SK-N-SH (cell line): ENCODE measurements around the gene CISTR. TPM values are rescaled to one million over a fixed set of nuclear protein-coding genes. Genes with fewer than 3 reads are reported as not detected.

Source experiments
- CTCF ChIA-PET: fragments of 300-600, 350-600 bp; formaldehyde crosslinking; extraction: SDS; loops from one replicate; lab custom pipeline; 2021; lab: Yijun Ruan, JAX
- POLR2A ChIA-PET: fragments of 350-600 bp; sonication (Branson Sonifier 250); formaldehyde crosslinking; extraction: SDS; loops from one replicate; lab custom pipeline; 2020; ENCODE audit warnings: antibody characterized with exemption, inconsistent platforms; lab: Yijun Ruan, JAX
- DNase-seq: peaks from one replicate; pipeline ENCODE4 v3.0.0; 2012
- H2AFZ ChIP-seq: fragments of 200-600 bp; sonication (generic); 2 replicates; pipeline ENCODE4 v1.8.1; 2016; ENCODE audit warnings: antibody characterized with exemption, mild to moderate bottlenecking, low read depth
- H3F3A ChIP-seq: fragments of 200-600 bp; sonication (generic); replicated peaks from 2 replicates; pipeline ENCODE3; 2016; ENCODE audit warnings: antibody characterized with exemption, mild to moderate bottlenecking; ENCODE audit not compliant: insufficient read depth
- H3K27ac ChIP-seq, 2 experiments: fragments of 200-500 bp in 1 of 2; fragments of 200-600 bp in 1 of 2; sonication (Bioruptor generic) in 1 of 2; sonication (generic), shearing (Covaris generic) in 1 of 2; 2 replicates each; pipeline versions ENCODE4 v1.5.1 to v1.6.1; 2014 to 2016; ENCODE audit warnings: low read depth in 2 of 2, inconsistent platforms in 1 of 2, low read length in 1 of 2, mild to moderate bottlenecking in 1 of 2, mixed read lengths in 1 of 2
- H3K27me3 ChIP-seq: fragments of 200-600 bp; sonication (generic), shearing (Covaris generic); 2 replicates; pipeline ENCODE4 v1.6.1; 2016; ENCODE audit warnings: mixed run types; ENCODE audit not compliant: insufficient read depth
- H3K36me3 ChIP-seq, 2 experiments: fragments of 200-500 bp in 1 of 2; fragments of 200-600 bp in 1 of 2; sonication (Bioruptor generic) in 1 of 2; sonication (generic) in 1 of 2; replicated peaks in 1 of 2; 2 replicates each; pipeline versions ENCODE3 to v1.5.1; 2014 to 2016; ENCODE audit warnings: low read length in 1 of 2, mild to moderate bottlenecking in 1 of 2; ENCODE audit not compliant: insufficient read depth in 2 of 2, control insufficient read depth in 1 of 2
- H3K4me1 ChIP-seq, 2 experiments: fragments of 200-500 bp in 1 of 2; fragments of 200-600 bp in 1 of 2; sonication (Bioruptor generic) in 1 of 2; sonication (generic), shearing (Covaris generic) in 1 of 2; 2 replicates each; pipeline versions ENCODE4 v1.5.1 to v1.6.1; 2014 to 2016; ENCODE audit warnings: low read depth in 1 of 2, low read length in 1 of 2, mixed run types in 1 of 2; ENCODE audit not compliant: insufficient read depth in 2 of 2, control insufficient read depth in 1 of 2
- H3K4me2 ChIP-seq: fragments of 200-600 bp; sonication (generic), shearing (Covaris generic); 2 replicates; pipeline ENCODE4 v1.6.1; 2017; ENCODE audit warnings: mixed run types
- H3K4me3 ChIP-seq, 2 experiments: fragments of 200-500 bp in 1 of 2; fragments of 200-600 bp in 1 of 2; sonication (Bioruptor generic) in 1 of 2; sonication (generic), shearing (Covaris generic) in 1 of 2; 2 replicates each; pipeline versions ENCODE4 v1.5.1 to v1.8.1; 2014 to 2016; ENCODE audit warnings: low read depth in 2 of 2, inconsistent platforms in 1 of 2, low read length in 1 of 2, mild to moderate bottlenecking in 1 of 2, mixed read lengths in 1 of 2, moderate library complexity in 1 of 2
- H3K79me2 ChIP-seq: fragments of 200-600 bp; sonication (generic); 2 replicates; pipeline ENCODE4 v1.8.1; 2017; ENCODE audit warnings: mild to moderate bottlenecking; ENCODE audit not compliant: insufficient read depth
- H3K9ac ChIP-seq: fragments of 200-600 bp; sonication (generic); 2 replicates; pipeline ENCODE4 v1.6.1; 2017; ENCODE audit warnings: mixed run types
- H3K9me2 ChIP-seq: fragments of 200-600 bp; sonication (generic); 2 replicates; pipeline ENCODE4 v1.6.1; 2017; ENCODE audit warnings: mixed run types
- H3K9me3 ChIP-seq: fragments of 200-600 bp; sonication (generic); 2 replicates; pipeline ENCODE4 v1.6.1; 2017; ENCODE audit warnings: mixed run types, mild to moderate bottlenecking, moderate library complexity
- H4K20me1 ChIP-seq: fragments of 200-600 bp; sonication (generic); 2 replicates; pipeline ENCODE4 v1.6.1; 2017; ENCODE audit warnings: mild to moderate bottlenecking, mixed run types; ENCODE audit not compliant: insufficient read depth
- CHD2 ChIP-seq: fragments of 150-350 bp; IDR thresholded peaks from 2 replicates; pipeline ENCODE4 v1.6.1; 2018; ENCODE audit warnings: low read length; ENCODE audit not compliant: partially characterized antibody
- EP300 ChIP-seq, 2 experiments: IDR thresholded peaks; 2 replicates each; pipeline versions ENCODE4 v1.4.0 to v1.6.1; 2012; ENCODE audit warnings: borderline replicate concordance in 1 of 2, low read depth in 1 of 2, low read length in 1 of 2
- EZH2phosphoT487 ChIP-seq: fragments of 200-600 bp; sonication (generic); IDR thresholded peaks from 2 replicates; pipeline ENCODE4 v1.6.1; 2017; ENCODE audit warnings: low read depth, mixed run types, mild to moderate bottlenecking, antibody characterized with exemption, moderate library complexity, borderline replicate concordance
- FOXJ3 ChIP-seq: sonication (generic); formaldehyde crosslinking; IDR thresholded peaks from 2 replicates; pipeline ENCODE4 v1.5.1; 2020; ENCODE audit warnings: mild to moderate bottlenecking, missing genetic modification reagents
- GABPA ChIP-seq: IDR thresholded peaks from 2 replicates; pipeline ENCODE4 v1.4.0; 2012; ENCODE audit warnings: low read depth, mild to moderate bottlenecking
- JUND ChIP-seq: IDR thresholded peaks from 2 replicates; pipeline ENCODE4 v1.4.0; 2012
- MEF2A ChIP-seq: IDR thresholded peaks from 2 replicates; pipeline ENCODE4 v1.4.0; 2012; ENCODE audit warnings: low read depth, borderline replicate concordance
- MXI1 ChIP-seq: IDR thresholded peaks from 2 replicates; pipeline ENCODE4 v1.6.1; 2012; ENCODE audit warnings: mild to moderate bottlenecking, low read depth, low read length, improper control_type of control experiment
- NFIC ChIP-seq: IDR thresholded peaks from 2 replicates; pipeline ENCODE4 v1.4.0; 2012; ENCODE audit warnings: borderline replicate concordance
- POLR2AphosphoS5 ChIP-seq: IDR thresholded peaks from 2 replicates; pipeline ENCODE4 v1.6.1; 2012; ENCODE audit warnings: low read depth, low read length
- RCOR1 ChIP-seq: fragments of 150-350 bp; IDR thresholded peaks from 2 replicates; pipeline ENCODE4 v1.6.1; 2017; ENCODE audit warnings: antibody characterized with exemption, low read length
- RXRA ChIP-seq: IDR thresholded peaks from 2 replicates; pipeline ENCODE4 v1.4.0; 2012; ENCODE audit warnings: low read depth, mild to moderate bottlenecking, borderline replicate concordance
- SIN3A ChIP-seq: IDR thresholded peaks from 2 replicates; pipeline ENCODE4 v1.6.1; 2012; ENCODE audit warnings: low read depth, mild to moderate bottlenecking, low read length, moderate library complexity, borderline replicate concordance
- SMC3 ChIP-seq: IDR thresholded peaks from 2 replicates; pipeline ENCODE4 v1.6.1; 2012; ENCODE audit warnings: low read depth, low read length, improper control_type of control experiment
- TCF12 ChIP-seq: IDR thresholded peaks from 2 replicates; pipeline ENCODE4 v1.4.0; 2012
- YY1 ChIP-seq: IDR thresholded peaks from 2 replicates; pipeline ENCODE4 v1.4.0; 2012; ENCODE audit warnings: low read depth, mild to moderate bottlenecking
- WGBS: methylation state at CpG from one replicate; pipeline ENCODE4 v1.1.6; 2017; ENCODE audit warnings: low lambda C conversion rate; 5-methylcytosine and 5-hydroxymethylcytosine counted together
- polyA plus RNA-seq, 3 experiments: library from polyadenylated mRNA; depleted of rRNA; stranded (reverse); fragments of >200 nt; gene quantifications; 2 replicates each; pipeline ENCODE4 v1.2.3, GENCODE V29; 2012
- TF ChIP-seq, protein P1 (sequence below): IDR thresholded peaks from 2 replicates; pipeline ENCODE4 v1.4.0; 2012; ENCODE audit warnings: low read depth, borderline replicate concordance
- TF ChIP-seq, protein P2 (sequence below): fragments of 150-350 bp; IDR thresholded peaks from 2 replicates; pipeline ENCODE4 v1.6.1; 2017; ENCODE audit warnings: antibody characterized with exemption, low read length, low read depth, borderline replicate concordance
- TF ChIP-seq, protein P3 (sequence below): fragments of 150-350 bp; IDR thresholded peaks from 2 replicates; pipeline ENCODE4 v1.6.1; 2016; ENCODE audit warnings: mild to moderate bottlenecking, low read depth, low read length
- TF ChIP-seq, protein P4 (sequence below): fragments of 200-600 bp; sonication (generic); IDR thresholded peaks from 2 replicates; pipeline ENCODE4 v1.6.1; 2017; ENCODE audit warnings: antibody characterized with exemption, mild to moderate bottlenecking, moderate library complexity
- TF ChIP-seq, protein P5 (sequence below): IDR thresholded peaks from 2 replicates; pipeline ENCODE4; 2012

CISTR gene
- polyA plus RNA-seq, 1 of the 3 experiments (the other 2 are of a cell fraction): not detected

DNA sequence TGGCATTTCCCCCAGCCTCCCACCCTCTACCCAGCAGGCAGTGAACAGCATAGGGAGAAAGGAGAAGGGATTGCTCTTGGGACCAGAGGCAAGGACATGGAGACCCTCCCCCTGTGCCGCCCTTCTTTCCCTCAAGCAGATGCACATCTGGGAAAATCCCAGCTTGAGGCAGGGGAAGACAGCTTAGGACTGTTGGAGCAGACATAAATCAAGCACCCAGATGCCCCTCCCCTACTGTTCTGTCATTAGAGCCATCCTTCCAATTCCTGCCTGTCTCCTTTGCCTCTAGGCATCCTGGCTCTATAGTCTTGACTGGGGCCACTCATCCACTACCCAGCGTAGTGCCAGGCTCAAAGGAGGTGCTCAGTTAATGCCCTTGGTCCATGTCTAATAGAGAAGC lies 7.5 kb upstream of the CISTR start:
- Histone ChIP-seq H2AFZ (no peak overlapping the region), H3K9me3 (no peaks in the 10 kb centered on the region), H3K36me3 (no peaks in the 10 kb centered on the region), H3K4me2 (no peak overlapping the region), H3K27me3 (peaks cover 88% of the 10 kb centered on the region), H3K4me1 (peaks cover 2 to 7% of the 10 kb centered on the region in 2 experiments; a peak in 1 of 4 replicates), H3K9ac (no peak overlapping the region), H3K9me2 (no peaks in the 10 kb centered on the region), H3K79me2 (no peaks in the 10 kb centered on the region), H3K27ac (no peak overlapping the region), H3F3A (no peaks in the 10 kb centered on the region), H4K20me1 (no peaks in the 10 kb centered on the region), H3K4me3 (no peak overlapping the region)
- TF ChIP-seq JUND (no peak), RXRA (no peak), POLR2AphosphoS5 (no peak), TCF12 (no peak), NFIC (no peak), SMC3 (no peak), EZH2phosphoT487 (no peak), SIN3A (no peak), YY1 (no peak), CHD2 (no peak), EP300 (IDR thresholded peaks at IDR 0.05; ENCODE audit: borderline replicate concordance in 1 of 2, low read depth in 1 of 2, low read length in 1 of 2) (no peak), RCOR1 (no peak), GABPA (no peak), FOXJ3 (CRISPR knock-in tag) (no peak)
- TF ChIP-seq, protein P1, sequence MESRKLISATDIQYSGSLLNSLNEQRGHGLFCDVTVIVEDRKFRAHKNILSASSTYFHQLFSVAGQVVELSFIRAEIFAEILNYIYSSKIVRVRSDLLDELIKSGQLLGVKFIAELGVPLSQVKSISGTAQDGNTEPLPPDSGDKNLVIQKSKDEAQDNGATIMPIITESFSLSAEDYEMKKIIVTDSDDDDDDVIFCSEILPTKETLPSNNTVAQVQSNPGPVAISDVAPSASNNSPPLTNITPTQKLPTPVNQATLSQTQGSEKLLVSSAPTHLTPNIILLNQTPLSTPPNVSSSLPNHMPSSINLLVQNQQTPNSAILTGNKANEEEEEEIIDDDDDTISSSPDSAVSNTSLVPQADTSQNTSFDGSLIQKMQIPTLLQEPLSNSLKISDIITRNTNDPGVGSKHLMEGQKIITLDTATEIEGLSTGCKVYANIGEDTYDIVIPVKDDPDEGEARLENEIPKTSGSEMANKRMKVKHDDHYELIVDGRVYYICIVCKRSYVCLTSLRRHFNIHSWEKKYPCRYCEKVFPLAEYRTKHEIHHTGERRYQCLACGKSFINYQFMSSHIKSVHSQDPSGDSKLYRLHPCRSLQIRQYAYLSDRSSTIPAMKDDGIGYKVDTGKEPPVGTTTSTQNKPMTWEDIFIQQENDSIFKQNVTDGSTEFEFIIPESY: no peak
- TF ChIP-seq, protein P2, sequence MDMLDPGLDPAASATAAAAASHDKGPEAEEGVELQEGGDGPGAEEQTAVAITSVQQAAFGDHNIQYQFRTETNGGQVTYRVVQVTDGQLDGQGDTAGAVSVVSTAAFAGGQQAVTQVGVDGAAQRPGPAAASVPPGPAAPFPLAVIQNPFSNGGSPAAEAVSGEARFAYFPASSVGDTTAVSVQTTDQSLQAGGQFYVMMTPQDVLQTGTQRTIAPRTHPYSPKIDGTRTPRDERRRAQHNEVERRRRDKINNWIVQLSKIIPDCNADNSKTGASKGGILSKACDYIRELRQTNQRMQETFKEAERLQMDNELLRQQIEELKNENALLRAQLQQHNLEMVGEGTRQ: no peak
- 12% methylated on average over 2 of the region's 2 CpGs for WGBS
- CTCF ChIA-PET: interaction anchor here (7.6 kb wide), 1 partner anchor 14 kb away, joined by 121 read pairs; no protein-coding TSS in a partner anchor
- DNase-seq: no peak
- POLR2A ChIA-PET: interaction anchor here (0.6 kb wide), 1 partner anchor 146 kb away, joined by 3 read pairs; no protein-coding TSS in a partner anchor

DNA sequence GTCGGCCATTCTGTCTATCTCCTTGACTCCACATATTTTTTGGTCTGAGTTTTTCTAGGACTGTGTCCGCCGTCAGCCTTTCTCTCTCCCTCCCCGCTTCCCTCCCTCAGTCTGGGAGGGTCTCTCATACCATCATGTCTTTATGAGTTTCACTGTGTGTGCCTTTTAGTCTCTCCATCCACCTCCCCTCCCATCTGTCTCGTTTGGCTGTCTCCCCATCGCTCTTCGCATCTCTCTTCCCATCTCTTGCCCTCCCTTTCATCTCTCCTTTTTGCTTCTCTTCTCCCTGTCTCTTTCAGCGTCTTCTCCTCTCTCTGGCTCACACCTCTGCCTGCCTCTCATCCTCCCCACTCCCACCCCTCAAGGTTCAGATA lies 6.9 kb upstream of the CISTR start:
- POLR2A ChIA-PET: no interaction called here
- Histone ChIP-seq H3K4me3 (no peak overlapping the region), H3K9ac (no peak overlapping the region), H3K9me3 (no peaks in the 10 kb centered on the region), H4K20me1 (no peaks in the 10 kb centered on the region), H3K27me3 (peaks cover 87% of the 10 kb centered on the region), H3K79me2 (no peaks in the 10 kb centered on the region), H3F3A (no peaks in the 10 kb centered on the region), H3K27ac (no peak overlapping the region), H3K4me2 (no peak overlapping the region), H3K4me1 (peaks cover 2 to 9% of the 10 kb centered on the region in 2 experiments; a peak in 1 of 4 replicates), H3K9me2 (no peaks in the 10 kb centered on the region), H3K36me3 (no peaks in the 10 kb centered on the region), H2AFZ (no peak overlapping the region)
- no peak for DNase-seq
- CTCF ChIA-PET: interaction anchor here (2.4 to 10.5 kb wide), 4 partner anchors 11 to 59 kb away, joined by 12 to 121 read pairs (median 55); no protein-coding TSS in a partner anchor
- TF ChIP-seq CHD2 (no peak), POLR2AphosphoS5 (no peak), TCF12 (no peak), RCOR1 (no peak), MXI1 (no peak), MEF2A (no peak)
- TF ChIP-seq, protein P3, sequence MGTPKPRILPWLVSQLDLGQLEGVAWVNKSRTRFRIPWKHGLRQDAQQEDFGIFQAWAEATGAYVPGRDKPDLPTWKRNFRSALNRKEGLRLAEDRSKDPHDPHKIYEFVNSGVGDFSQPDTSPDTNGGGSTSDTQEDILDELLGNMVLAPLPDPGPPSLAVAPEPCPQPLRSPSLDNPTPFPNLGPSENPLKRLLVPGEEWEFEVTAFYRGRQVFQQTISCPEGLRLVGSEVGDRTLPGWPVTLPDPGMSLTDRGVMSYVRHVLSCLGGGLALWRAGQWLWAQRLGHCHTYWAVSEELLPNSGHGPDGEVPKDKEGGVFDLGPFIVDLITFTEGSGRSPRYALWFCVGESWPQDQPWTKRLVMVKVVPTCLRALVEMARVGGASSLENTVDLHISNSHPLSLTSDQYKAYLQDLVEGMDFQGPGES: no peak
- TF ChIP-seq, protein P4, sequence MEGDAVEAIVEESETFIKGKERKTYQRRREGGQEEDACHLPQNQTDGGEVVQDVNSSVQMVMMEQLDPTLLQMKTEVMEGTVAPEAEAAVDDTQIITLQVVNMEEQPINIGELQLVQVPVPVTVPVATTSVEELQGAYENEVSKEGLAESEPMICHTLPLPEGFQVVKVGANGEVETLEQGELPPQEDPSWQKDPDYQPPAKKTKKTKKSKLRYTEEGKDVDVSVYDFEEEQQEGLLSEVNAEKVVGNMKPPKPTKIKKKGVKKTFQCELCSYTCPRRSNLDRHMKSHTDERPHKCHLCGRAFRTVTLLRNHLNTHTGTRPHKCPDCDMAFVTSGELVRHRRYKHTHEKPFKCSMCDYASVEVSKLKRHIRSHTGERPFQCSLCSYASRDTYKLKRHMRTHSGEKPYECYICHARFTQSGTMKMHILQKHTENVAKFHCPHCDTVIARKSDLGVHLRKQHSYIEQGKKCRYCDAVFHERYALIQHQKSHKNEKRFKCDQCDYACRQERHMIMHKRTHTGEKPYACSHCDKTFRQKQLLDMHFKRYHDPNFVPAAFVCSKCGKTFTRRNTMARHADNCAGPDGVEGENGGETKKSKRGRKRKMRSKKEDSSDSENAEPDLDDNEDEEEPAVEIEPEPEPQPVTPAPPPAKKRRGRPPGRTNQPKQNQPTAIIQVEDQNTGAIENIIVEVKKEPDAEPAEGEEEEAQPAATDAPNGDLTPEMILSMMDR: no peak
- TF ChIP-seq, protein P5, sequence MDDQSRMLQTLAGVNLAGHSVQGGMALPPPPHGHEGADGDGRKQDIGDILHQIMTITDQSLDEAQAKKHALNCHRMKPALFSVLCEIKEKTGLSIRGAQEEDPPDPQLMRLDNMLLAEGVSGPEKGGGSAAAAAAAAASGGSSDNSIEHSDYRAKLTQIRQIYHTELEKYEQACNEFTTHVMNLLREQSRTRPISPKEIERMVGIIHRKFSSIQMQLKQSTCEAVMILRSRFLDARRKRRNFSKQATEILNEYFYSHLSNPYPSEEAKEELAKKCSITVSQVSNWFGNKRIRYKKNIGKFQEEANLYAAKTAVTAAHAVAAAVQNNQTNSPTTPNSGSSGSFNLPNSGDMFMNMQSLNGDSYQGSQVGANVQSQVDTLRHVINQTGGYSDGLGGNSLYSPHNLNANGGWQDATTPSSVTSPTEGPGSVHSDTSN: no peak
- 9% methylated on average over 8 of the region's 8 CpGs for WGBS
